IMR-90 (cell line): Measurements from ENCODE around the gene PRRG2. TPM values are rescaled to one million over a fixed set of nuclear protein-coding genes. Genes with fewer than 3 reads are reported as not detected.

Experiments used
- ATAC-seq: fragments of 200-7000 bp; cut with Tn5 transposase; 2 replicates; pipeline ENCODE4 v1.9.1; 2020; ENCODE audit warnings: low read depth, mild to moderate bottlenecking, moderate library complexity
- BruUV-seq: library from RNA; stranded (reverse); fragments of 400-500 nt; replicated peaks from 2 replicates; lab custom pipeline; 2021; lab: Mats Ljungman, UMichigan
- CTCF ChIA-PET: fragments of 300-600 bp; formaldehyde crosslinking; extraction: SDS; loops from one replicate; lab custom pipeline; 2021; ENCODE audit warnings: antibody characterized with exemption; lab: Yijun Ruan, JAX
- POLR2A ChIA-PET: fragments of 300-600 bp; sonication (Branson Sonifier 250); formaldehyde crosslinking; loops from one replicate; lab custom pipeline; 2022; ENCODE audit warnings: antibody characterized with exemption; ENCODE audit not compliant: unreplicated experiment; lab: Charles Lee
- DNase-seq: peaks from one replicate; pipeline ENCODE4 v3.0.0; 2013
- H2AFZ ChIP-seq: replicated peaks from 2 replicates; pipeline ENCODE3; 2013; ENCODE audit warnings: low read length, mild to moderate bottlenecking; ENCODE audit not compliant: poor library complexity
- H2AK5ac ChIP-seq: 2 replicates; pipeline ENCODE4 v1.6.1; 2013; ENCODE audit warnings: low read depth, low read length, inconsistent platforms
- H2AK9ac ChIP-seq: replicated peaks from 2 replicates; pipeline ENCODE3; 2013; ENCODE audit warnings: mild to moderate bottlenecking, low read depth, low read length, moderate library complexity; ENCODE audit not compliant: poor library complexity
- H2BK120ac ChIP-seq: 2 replicates; pipeline ENCODE4 v1.6.1; 2013; ENCODE audit warnings: low read depth, low read length, inconsistent platforms
- H2BK15ac ChIP-seq: 3 replicates; pipeline ENCODE4 v1.6.1; 2013; ENCODE audit warnings: low read depth, low read length, inconsistent platforms
- H2BK20ac ChIP-seq: 2 replicates; pipeline ENCODE4 v1.6.1; 2013; ENCODE audit warnings: low read depth, mild to moderate bottlenecking, inconsistent platforms, low read length, moderate library complexity
- H2BK5ac ChIP-seq: 2 replicates; pipeline ENCODE4 v1.6.1; 2013; ENCODE audit warnings: mild to moderate bottlenecking, low read depth, low read length, inconsistent platforms; ENCODE audit not compliant: poor library complexity, severe bottlenecking
- H3K14ac ChIP-seq: replicated peaks from 2 replicates; pipeline ENCODE4 v1.6.1; 2013; ENCODE audit warnings: low read depth, low read length, inconsistent platforms
- H3K18ac ChIP-seq: 2 replicates; pipeline ENCODE4 v1.6.1; 2013; ENCODE audit warnings: low read depth, low read length, control low read depth
- H3K23ac ChIP-seq: 2 replicates; pipeline ENCODE4 v1.6.1; 2013; ENCODE audit warnings: low read depth, low read length, inconsistent platforms
- H3K27ac ChIP-seq: 2 replicates; pipeline ENCODE4 v1.5.1; 2013; ENCODE audit warnings: mild to moderate bottlenecking, control low read depth, low read length; ENCODE audit not compliant: insufficient read depth
- H3K27me3 ChIP-seq: 2 replicates; pipeline ENCODE4 v1.6.1; 2013; ENCODE audit warnings: low read length; ENCODE audit not compliant: control insufficient read depth, insufficient read depth
- H3K36me3 ChIP-seq: 2 replicates; pipeline ENCODE4 v1.6.1; 2013; ENCODE audit warnings: low read length, mixed read lengths; ENCODE audit not compliant: control insufficient read depth, insufficient read depth
- H3K4ac ChIP-seq: 2 replicates; pipeline ENCODE4 v1.6.1; 2013; ENCODE audit warnings: low read depth, low read length, inconsistent platforms
- H3K4me1 ChIP-seq: 2 replicates; pipeline ENCODE4 v1.6.1; 2013; ENCODE audit warnings: low read length, mixed read lengths; ENCODE audit not compliant: control insufficient read depth, insufficient read depth
- H3K4me2 ChIP-seq: 2 replicates; pipeline ENCODE4 v1.6.1; 2013; ENCODE audit warnings: low read depth, mild to moderate bottlenecking, control low read depth, low read length, moderate library complexity
- H3K4me3 ChIP-seq: 2 replicates; pipeline ENCODE4 v1.5.1; 2013; ENCODE audit warnings: low read depth, mild to moderate bottlenecking, control low read depth, low read length, moderate library complexity; ENCODE audit not compliant: insufficient read depth
- H3K56ac ChIP-seq: 2 replicates; pipeline ENCODE4 v1.6.1; 2013; ENCODE audit warnings: low read length, inconsistent platforms; ENCODE audit not compliant: insufficient read depth; ENCODE audit errors: extremely low read depth
- H3K79me1 ChIP-seq, 2 experiments: 2 replicates each; pipeline ENCODE4 v1.6.1; 2013; ENCODE audit warnings: low read length in 2 of 2, inconsistent platforms in 1 of 2, low read depth in 1 of 2
- H3K9ac ChIP-seq: 2 replicates; pipeline ENCODE4 v1.6.1; 2013; ENCODE audit warnings: low read depth, low read length, control low read depth
- H3K9me1 ChIP-seq: 2 replicates; pipeline ENCODE4 v1.6.1; 2013; ENCODE audit warnings: low read length, inconsistent platforms; ENCODE audit not compliant: insufficient read depth
- H3K9me3 ChIP-seq: 2 replicates; pipeline ENCODE4 v1.6.1; 2013; ENCODE audit warnings: low read length; ENCODE audit not compliant: control insufficient read depth, insufficient read depth
- H4K20me1 ChIP-seq: 2 replicates; pipeline ENCODE4 v1.6.1; 2013; ENCODE audit warnings: low read length, inconsistent platforms; ENCODE audit not compliant: insufficient read depth
- H4K5ac ChIP-seq: 2 replicates; pipeline ENCODE4 v1.6.1; 2013; ENCODE audit warnings: mild to moderate bottlenecking, low read depth, low read length, control low read depth
- H4K8ac ChIP-seq, 2 experiments: 2 replicates each; pipeline ENCODE4 v1.6.1; 2013; ENCODE audit warnings: low read depth in 2 of 2, low read length in 2 of 2, control low read depth in 1 of 2, inconsistent platforms in 1 of 2
- H4K91ac ChIP-seq: 2 replicates; pipeline ENCODE4 v1.6.1; 2013; ENCODE audit warnings: low read depth, low read length, inconsistent platforms; ENCODE audit not compliant: insufficient read depth
- CEBPB ChIP-seq: IDR thresholded peaks from 2 replicates; pipeline ENCODE4 v1.6.1; 2012; ENCODE audit warnings: low read depth, low read length, improper control_type of control experiment
- CHD1 ChIP-seq: IDR thresholded peaks from 2 replicates; pipeline ENCODE4 v1.6.1; 2012; ENCODE audit warnings: low read depth, low read length, improper control_type of control experiment
- CTCF ChIP-seq: conservative IDR thresholded peaks from 2 replicates; pipeline ENCODE4 v1.5.1; 2012; ENCODE audit warnings: mild to moderate bottlenecking, low read depth, low read length, improper control_type of control experiment
- MAFK ChIP-seq: IDR thresholded peaks from 2 replicates; pipeline ENCODE4 v1.6.1; 2012; ENCODE audit warnings: low read depth, low read length, improper control_type of control experiment
- MAZ ChIP-seq: IDR thresholded peaks from 2 replicates; pipeline ENCODE4 v1.6.1; 2012; ENCODE audit warnings: low read depth, mild to moderate bottlenecking, low read length, improper control_type of control experiment, moderate library complexity, borderline replicate concordance
- NFE2L2 ChIP-seq: fragments of 150-350 bp; IDR thresholded peaks from 2 replicates; pipeline ENCODE4 v1.6.1; 2016; ENCODE audit warnings: low read depth, mild to moderate bottlenecking, low read length
- RAD21 ChIP-seq: IDR thresholded peaks from 2 replicates; pipeline ENCODE4 v1.6.1; 2012; ENCODE audit warnings: low read length, improper control_type of control experiment
- RCOR1 ChIP-seq: IDR thresholded peaks from 2 replicates; pipeline ENCODE4 v1.6.1; 2012; ENCODE audit warnings: mild to moderate bottlenecking, low read length, improper control_type of control experiment; ENCODE audit not compliant: insufficient replicate concordance
- RFX5 ChIP-seq: IDR thresholded peaks from 2 replicates; pipeline ENCODE4 v1.8.0; 2012; ENCODE audit warnings: low read depth, mild to moderate bottlenecking, low read length, moderate library complexity
- SMC3 ChIP-seq: fragments of 150-350 bp; IDR thresholded peaks from 2 replicates; pipeline ENCODE4 v1.6.1; 2016; ENCODE audit warnings: low read depth, mild to moderate bottlenecking, antibody characterized with exemption, low read length, moderate library complexity
- USF2 ChIP-seq: fragments of 150-350 bp; IDR thresholded peaks from 2 replicates; pipeline ENCODE4 v1.6.1; 2017; ENCODE audit warnings: mild to moderate bottlenecking, antibody characterized with exemption, low read length, low read depth
- WGBS, 2 experiments: methylation state at CpG; one replicate each; pipeline versions ENCODE4 v1.1.5 to v1.1.7; 2013; ENCODE audit warnings: missing lambda C conversion rate in 2 of 2; ENCODE audit not compliant: insufficient read length in 1 of 2; ENCODE audit errors: extremely low coverage in 2 of 2; 5-methylcytosine and 5-hydroxymethylcytosine counted together
- dilution Hi-C: fragments of 300-500 bp; cut with HindIII; formaldehyde crosslinking; loops from one replicate; pipeline ENCODE4 v1.14.3; 2018; ENCODE audit warnings: low sequenced_read_pairs; ENCODE audit not compliant: unreplicated experiment
- in situ Hi-C: fragments of 300-500 bp; cut with MboI; formaldehyde crosslinking; loops from 3 replicates; pipeline ENCODE4 v1.14.3; 2019; ENCODE audit warnings: low sequenced_read_pairs, inconsistent platforms, mixed read lengths
- intact Hi-C: fragments of 100-400 bp; cut with micrococcal nuclease; formaldehyde crosslinking; loops from 2 replicates; pipeline ENCODE4 v1.10.0; 2022
- polyA plus RNA-seq, 3 experiments: library from polyadenylated mRNA; depleted of rRNA; stranded (reverse); fragments of >200 nt; gene quantifications; 2 replicates each; pipeline ENCODE4 v1.2.3, GENCODE V29; 2012; ENCODE audit warnings: low replicate concordance in 1 of 3
- total RNA-seq: library from RNA; depleted of rRNA; stranded (reverse); fragments of >200 nt; gene quantifications from 2 replicates; pipeline ENCODE4 v1.2.3, GENCODE V29; 2012

Gene PRRG2
- total and polyA plus RNA-seq, 2 of the 4 experiments (the other 2 are of a cell fraction), result 0.14 to 0.54 TPM

- TF ChIP-seq RFX5 (no peak), RCOR1 (no peak)
Observed at GRCh38 chr19:49592486-49593232, 11.5 kb downstream of the PRRG2 start (continued).

- Histone ChIP-seq H4K91ac (no peak overlapping the region), H2AK5ac (peak overlapping the region; percentile 71; the same call in 1 of the 2 replicates), H2BK120ac (no peak overlapping the region), H3K23ac (no peak overlapping the region), H3K4me3 (peak overlapping the region; percentile 97), H2BK15ac (no peak overlapping the region), H3K9me1 (no peaks in the 10 kb centered on the region), H4K8ac (peak overlapping the region in 1 of 2 experiments; percentile 68; a peak in 1 of 4 replicates), H3K27ac (peak overlapping the region; percentile 12; the same call in 1 of the 2 replicates), H3K4ac (no peak overlapping the region; the same call in 1 of the 2 replicates), H3K9me3 (no peaks in the 10 kb centered on the region), H3K27me3 (no peaks in the 10 kb centered on the region), H3K56ac (no peak overlapping the region), H3K18ac (no peak overlapping the region), H2BK20ac (no peak overlapping the region), H3K4me1 (peaks cover 7% of the 10 kb centered on the region; the same call in 1 of the 2 replicates), H4K20me1 (peaks cover 31% of the 10 kb centered on the region), H3K14ac (no peak overlapping the region), H2AK9ac (peak overlapping the region; percentile 38), H3K36me3 (peaks cover 31% of the 10 kb centered on the region), H4K5ac (no peak overlapping the region), H3K9ac (peak overlapping the region; percentile 94; the same call in 1 of the 2 replicates), H3K79me1 (peaks cover 8 to 29% of the 10 kb centered on the region in 2 experiments; a peak in 3 of 4 replicates), H3K4me2 (peak overlapping the region; percentile 91), H2AFZ (peak overlapping the region; percentile 86), H2BK5ac (peak overlapping the region; percentile 17)
- in situ Hi-C loops, result no loop called here
- ATAC-seq, result peak; percentile 69
- ChIA-PET POLR2A (no interaction called here), CTCF (interaction anchor here (0.7 kb wide), 1 partner anchor 29 kb away, joined by 3 read pairs; no protein-coding TSS in a partner anchor)
- peak; percentile 89 for DNase-seq
- no TSS peak for BruUV-seq
- dilution Hi-C loops, result no loop called here
- intact Hi-C loops, result loop anchor here (5.0 kb wide), 1 partner anchor 84 kb away; the partner anchor contains the start of gene PRMT1
- 6% methylated on average over 14 of the region's 27 CpGs; no CpG with 5 or more reads in 1 of the 2 experiments for WGBS, 2 experiments
- TF ChIP-seq RAD21 (no peak), USF2 (peak; percentile 73), SMC3 (no peak), MAFK (no peak), CTCF (no peak), MAZ (no peak), NFE2L2 (no peak), CEBPB (no peak), CHD1 (no peak)
Observed at GRCh38 chr19:49593233-49594113, 12.4 kb downstream of the PRRG2 start.
